Fibroblast of pulmonary artery (primary cell): ENCODE data around the gene ATP13A4.

Experiments used
- DNase-seq: peaks from one replicate; pipeline ENCODE4 v3.0.0-alpha.2; 2010; ENCODE audit warnings: low read depth
- H3K4me3 ChIP-seq: replicated peaks from 2 replicates; pipeline ENCODE4 v1.5.1; 2011; ENCODE audit warnings: low read depth, mild to moderate bottlenecking, control low read depth, low read length, moderate library complexity
- TF ChIP-seq, protein P1 (sequence below): IDR thresholded peaks from 2 replicates; pipeline ENCODE4 v1.5.1; 2011; ENCODE audit warnings: mild to moderate bottlenecking, control low read depth, low read length, inconsistent platforms; ENCODE audit errors: missing control alignments

Gene ATP13A4

DNA sequence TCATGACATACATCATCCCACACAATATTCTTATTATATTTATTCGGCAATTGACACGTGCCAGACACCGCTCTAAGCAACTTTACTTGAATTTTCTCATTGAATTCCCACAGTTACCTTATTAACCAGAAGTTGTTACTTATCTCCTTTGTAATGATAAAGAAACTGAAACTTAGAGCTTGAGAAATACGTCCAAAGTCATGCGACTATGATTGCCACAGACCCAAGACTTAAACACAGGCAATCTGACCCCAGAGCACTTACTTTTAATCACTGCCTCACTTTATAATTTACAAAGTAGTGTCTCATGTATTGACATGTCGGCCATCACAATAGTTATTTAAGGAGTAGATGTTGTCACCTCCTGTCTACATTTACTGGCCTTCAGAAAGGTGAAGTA, 64.7 kb downstream of the ATP13A4 start:
- H3K4me3 ChIP-seq: no peak overlapping the region
- TF ChIP-seq, protein P1, sequence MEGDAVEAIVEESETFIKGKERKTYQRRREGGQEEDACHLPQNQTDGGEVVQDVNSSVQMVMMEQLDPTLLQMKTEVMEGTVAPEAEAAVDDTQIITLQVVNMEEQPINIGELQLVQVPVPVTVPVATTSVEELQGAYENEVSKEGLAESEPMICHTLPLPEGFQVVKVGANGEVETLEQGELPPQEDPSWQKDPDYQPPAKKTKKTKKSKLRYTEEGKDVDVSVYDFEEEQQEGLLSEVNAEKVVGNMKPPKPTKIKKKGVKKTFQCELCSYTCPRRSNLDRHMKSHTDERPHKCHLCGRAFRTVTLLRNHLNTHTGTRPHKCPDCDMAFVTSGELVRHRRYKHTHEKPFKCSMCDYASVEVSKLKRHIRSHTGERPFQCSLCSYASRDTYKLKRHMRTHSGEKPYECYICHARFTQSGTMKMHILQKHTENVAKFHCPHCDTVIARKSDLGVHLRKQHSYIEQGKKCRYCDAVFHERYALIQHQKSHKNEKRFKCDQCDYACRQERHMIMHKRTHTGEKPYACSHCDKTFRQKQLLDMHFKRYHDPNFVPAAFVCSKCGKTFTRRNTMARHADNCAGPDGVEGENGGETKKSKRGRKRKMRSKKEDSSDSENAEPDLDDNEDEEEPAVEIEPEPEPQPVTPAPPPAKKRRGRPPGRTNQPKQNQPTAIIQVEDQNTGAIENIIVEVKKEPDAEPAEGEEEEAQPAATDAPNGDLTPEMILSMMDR: no peak
- DNase-seq: no peak

DNA sequence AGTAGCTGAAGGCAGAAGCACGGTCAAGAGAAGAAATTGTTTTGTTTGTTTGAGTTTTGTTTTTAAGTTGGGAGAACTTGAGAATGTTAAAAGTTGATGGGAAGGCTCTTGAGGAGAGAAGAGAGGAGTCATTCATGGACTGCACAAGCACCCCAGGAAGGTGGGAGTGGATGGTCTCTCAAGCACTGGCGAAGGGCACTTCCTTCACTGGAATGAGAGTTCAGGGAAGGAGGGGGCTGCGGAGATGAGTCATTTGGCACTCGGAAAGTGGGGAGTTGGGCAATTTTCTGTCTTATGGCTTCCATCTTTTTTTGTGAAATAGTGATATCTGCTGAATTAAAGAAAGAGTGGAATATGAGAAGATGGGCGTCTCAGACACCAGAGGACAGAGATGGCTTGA, 66.0 kb downstream of the ATP13A4 start:
- no peak overlapping the region for H3K4me3 ChIP-seq
- DNase-seq: peak; percentile 13
- TF ChIP-seq, protein P1: no peak

DNA sequence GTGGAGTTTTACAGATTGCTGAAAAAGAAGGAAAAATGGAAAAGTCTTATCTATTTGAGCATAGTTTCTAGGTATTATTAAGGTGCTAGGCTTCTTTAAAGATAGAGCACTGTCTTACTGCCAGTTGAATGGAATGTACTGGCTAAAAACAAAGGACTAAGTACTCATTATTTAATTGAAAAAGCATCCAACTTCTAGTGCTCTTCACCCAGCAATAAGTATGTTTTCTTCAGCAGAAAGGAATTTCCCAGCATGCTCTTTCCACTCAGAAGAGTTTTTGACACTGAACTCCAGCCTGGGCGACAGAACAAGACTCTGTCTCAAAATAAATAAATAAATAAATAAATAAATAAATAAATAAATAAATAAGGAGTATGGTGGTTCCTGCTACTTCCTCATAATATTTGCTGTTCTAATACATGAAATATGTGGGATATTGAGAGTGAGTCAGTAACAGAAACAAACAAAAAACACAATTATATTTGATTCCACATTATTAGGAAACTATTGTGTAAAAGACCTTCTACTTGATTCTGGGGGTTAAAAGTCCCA, 70.6 kb downstream of the ATP13A4 start:
- TF ChIP-seq, protein P1: no peak
- no peak for DNase-seq
- no peak overlapping the region for H3K4me3 ChIP-seq

DNA sequence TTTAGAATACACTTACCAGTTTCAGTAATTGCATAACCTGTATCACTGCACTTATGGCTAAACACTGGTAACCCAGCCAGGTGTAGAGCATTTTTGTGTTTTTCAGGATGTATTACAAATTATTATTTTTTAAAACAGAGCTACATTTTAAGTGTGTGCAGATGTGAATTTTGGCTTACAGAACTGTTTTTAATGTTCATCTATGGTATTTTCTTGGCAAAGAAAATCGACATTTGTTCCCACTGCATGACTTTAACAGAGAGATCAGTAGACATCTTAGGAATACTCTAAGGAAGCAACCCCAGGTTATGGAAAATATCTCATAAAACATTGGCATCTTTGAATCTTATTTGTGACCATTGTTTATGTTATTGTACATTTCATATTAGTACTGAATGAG, 73.3 kb downstream of the ATP13A4 start:
- H3K4me3 ChIP-seq: no peak overlapping the region
- no peak for DNase-seq
- TF ChIP-seq, protein P1: no peak

DNA sequence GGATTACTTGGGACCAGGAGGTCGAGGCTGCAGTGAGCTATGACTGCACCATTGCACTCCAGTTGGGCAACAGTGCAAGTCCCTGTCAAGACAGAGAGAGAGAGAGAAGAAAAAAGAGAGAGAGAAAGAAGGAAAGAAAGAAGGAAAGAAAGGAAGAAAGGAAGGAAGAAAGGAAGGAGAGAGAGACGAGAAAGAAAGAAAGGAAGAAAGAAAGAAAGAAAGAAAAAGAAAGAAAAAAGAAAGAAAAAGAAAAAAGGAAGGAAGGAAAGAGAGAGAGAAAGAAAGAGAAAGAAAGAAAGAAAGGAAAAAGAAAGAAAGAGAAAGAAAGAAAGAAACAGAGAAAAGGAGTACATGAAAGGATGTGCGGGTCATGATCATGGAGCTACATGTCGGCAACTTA, 80.2 kb downstream of the ATP13A4 start:
- no peak for DNase-seq
- TF ChIP-seq, protein P1: no peak
- no peak overlapping the region for H3K4me3 ChIP-seq

DNA sequence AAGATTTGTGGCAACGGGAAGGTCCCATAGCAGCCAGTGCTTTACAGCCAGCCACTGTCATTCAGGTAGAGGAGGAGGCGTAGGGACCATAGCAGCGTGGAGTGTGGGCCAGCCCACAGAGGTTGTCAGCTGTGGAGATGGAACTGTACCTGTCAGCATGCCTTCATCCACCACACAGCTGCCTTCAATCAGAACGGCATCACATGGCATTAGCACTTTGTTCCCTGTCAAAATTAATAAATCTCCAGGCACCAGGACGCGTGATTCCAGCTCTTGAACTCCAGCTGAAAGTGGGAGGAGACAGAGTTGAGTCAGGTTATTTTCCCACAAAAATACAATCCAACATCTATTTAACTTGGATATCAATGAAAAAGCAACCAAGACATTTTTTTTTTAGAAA, 84.0 kb downstream of the ATP13A4 start:
- TF ChIP-seq, protein P1: no peak
- H3K4me3 ChIP-seq: no peak overlapping the region
- DNase-seq: no peak

DNA sequence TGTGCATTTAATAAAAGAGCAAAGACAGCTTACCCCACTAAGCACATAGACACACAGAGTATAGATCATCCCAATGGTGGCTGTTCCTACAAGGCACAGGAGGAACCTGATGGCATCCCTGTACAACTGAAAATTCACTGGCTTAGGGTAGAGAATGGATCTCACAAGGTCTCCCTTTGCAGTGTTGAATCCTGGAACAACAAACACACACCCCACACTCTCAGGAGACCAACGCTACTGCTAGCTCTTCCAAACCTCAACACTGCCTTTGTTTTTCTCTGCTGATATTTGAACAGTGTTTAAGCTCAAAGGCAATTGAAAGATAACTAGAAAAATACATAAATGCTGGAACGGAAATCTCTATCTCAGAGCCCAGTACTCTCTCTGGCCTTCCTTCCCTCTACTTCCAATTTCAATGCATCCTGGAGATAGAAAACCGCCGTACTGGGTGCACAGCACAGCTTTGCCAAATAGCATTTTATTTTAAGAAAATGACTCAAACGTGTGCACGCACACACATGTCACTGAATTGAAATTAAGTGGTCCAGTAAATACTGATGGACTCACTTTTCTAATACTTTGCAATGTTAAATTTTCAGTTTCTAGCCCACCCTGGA, 88.6 kb downstream of the ATP13A4 start:
- TF ChIP-seq, protein P1: no peak
- DNase-seq: no peak
- no peak overlapping the region for H3K4me3 ChIP-seq
